GM18519 (cell line): ENCODE results near the gene PTGES.

Source experiments
- ATAC-seq: cut with Tn5 transposase; IDR thresholded peaks from one replicate; pipeline ENCODE4 v1.9.1; 2021; ENCODE audit warnings: mild to moderate bottlenecking, moderate library complexity; ENCODE audit not compliant: unreplicated experiment, low FRiP score

Gene PTGES

DNA sequence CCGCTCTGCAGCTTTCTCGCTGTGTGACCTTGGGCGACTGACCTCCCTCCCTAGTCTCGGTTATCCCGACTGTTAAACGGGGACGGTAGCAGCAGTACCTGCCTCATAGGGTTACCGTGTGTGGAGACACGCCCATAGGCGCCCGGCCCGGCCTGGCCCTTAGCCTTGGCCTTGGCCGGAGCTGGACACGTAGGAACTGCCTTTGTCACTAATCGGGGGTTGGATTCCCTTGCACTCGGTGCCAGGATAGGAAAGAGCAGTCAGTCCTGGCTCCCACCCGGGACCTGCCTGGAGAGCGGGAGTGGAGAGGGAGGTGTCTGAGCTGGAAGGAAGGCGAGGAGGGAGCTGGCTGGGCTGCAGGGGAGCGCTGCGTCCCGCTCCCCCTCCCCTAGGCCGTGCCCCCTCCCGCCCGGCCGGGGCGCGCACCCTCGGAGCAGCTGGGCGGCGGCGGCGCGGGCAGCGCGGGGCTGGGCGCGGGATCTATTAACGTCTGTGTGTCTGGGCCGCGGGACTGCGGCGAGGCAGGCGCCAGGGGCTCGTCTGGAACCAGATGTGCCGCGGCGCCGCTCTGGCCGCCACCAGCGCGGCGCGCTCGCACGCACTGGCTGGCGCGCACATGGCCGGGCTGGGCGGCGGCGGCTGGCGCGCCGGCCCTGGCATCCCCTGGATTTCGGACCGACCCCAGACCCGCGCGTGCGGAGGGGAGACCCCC lies 55.7 kb downstream of the PTGES start:
- ATAC-seq: no peak

DNA sequence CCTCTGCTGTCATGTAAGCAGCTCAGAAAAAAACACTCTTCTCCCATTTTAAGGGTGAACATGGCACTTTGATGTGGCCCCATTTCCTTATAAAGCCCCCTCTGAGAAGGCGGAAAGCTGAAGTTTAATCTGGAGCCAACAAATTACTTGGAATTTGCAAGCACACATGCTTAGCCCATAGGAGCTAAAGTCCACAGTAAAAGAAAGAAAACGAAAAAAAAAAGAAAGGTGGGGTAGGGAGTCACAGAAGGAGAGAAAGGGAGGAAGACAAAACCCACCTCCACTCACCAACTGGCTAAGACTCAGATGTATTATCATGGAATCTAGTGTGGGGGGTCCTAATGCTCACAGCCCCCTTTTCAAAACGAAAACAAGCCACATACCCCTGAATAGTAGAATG lies 57.0 kb downstream of the PTGES start:
- ATAC-seq: no peak

DNA sequence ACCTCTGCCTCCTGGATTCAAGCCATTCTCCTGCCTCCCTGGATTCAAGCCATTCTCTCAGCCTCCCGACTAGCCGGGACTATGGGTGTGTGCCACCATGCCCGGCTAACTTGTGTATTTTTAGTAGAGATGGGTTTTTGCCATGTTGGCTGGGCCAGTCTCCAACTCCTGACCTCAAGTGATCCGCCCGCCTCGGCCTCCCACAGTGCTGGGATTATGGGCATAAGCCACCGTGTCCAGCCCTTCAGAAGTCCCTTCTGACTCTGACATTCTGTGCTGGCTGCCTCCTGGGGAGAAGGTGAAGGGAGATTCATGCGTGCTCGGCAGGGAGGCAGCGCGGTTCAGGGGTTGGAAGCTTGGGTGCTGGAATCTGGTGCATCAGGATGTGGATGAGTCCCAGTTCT lies 58.6 kb downstream of the PTGES start:
- no peak for ATAC-seq

DNA sequence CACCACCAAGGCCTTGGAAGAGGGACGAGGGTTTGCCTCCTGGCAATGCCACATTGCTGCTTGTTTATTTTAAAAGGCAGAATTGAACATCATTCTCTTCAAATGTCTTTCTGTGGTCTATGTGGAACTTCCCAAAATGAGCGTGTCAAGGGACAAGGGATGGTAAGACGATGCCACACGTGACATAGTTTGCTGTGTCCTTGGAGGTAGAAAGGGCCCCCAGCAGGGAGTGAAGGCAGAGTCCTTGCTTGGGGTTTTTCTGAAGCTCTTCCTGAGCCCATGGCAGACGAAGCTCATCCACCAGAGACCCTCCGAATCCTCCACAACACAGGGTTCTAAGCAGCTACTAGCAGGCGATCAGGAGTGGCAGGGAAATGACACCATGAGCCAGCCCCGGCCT lies 59.1 kb downstream of the PTGES start:
- ATAC-seq: no peak

DNA sequence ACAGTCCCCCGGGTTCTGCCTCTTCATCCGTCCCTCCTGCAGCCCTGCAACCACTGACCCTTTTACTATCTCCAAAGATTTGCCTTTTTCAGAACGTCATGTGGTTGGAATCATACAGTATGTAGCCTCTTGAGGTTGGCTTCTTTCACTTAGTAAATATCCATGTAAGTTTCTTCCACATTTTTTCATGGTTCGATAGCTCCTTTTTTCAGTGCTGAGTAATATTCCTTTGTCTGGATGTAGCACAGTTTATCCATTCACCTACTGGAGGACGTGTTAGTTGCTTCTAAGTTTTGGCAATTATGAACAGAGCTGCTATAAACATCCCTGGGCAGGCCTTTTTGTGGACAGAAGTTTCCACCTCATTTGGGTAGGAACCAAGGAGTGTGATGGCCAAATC lies 60.3 kb downstream of the PTGES start:
- ATAC-seq: no peak
